Measurements from ENCODE around the gene RABAC1. TPM values are rescaled to one million over a fixed set of nuclear protein-coding genes. Genes with fewer than 3 reads are reported as not detected.

Gene RABAC1
- 132 TPM for total RNA-seq
- long read RNA-seq, transcript RABAC1-201 (5 exons, 821 nt), result major isoform, 164 of 177 reads
- long read RNA-seq, partial matches to known transcripts, result 5 of 177 reads
- long read RNA-seq, other reads (novel, unspliced or antisense), result 5 of 177 reads

DNA sequence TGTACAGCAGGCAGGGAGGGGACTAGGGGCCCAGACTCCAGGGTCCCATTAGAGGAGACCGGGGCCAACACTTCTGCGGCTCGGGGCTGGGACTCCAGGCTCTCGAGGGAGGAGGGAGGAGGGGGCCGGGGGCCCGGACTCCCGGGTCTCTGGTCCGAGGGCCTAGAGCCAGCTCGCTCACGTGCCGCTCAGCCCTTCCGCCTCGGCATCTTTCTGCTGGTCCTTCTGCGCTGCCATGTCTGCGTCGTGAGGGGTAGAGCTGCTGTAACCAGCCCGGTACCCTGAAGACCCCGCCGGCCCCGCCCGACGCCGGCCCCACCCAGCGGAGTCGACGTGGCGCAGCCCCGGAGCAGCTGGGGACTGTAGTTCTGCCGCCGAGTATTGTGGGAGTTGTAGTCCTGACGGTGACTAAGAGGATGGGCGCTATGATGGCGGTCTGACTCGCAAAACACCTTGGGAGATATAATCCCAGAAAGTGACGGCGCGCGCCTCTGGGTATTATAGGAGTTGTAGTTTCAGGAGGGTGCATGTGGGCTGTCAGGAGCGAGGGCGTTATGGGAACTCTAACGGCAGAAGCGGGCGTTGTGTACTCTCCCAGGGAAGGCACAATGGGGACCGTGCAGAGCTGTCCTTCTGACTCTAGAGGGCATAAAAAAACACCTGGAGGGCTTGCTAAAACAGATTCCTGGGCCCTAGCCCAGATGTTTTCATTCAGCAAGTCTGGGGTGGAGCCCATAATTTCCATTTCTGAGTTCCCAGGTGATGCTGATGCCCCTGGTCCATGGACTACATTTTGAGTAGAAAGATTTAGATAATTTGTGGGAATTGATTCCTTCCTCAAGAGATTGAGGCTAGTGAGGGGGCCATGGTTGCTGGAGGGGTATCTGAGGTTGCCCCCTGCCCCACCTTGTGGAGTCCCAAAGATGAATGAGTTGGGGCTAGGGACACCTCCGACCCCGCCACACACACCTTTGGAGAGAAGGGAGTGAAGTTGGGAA, at the start of gene RABAC1:
RABAC1 (minus strand) TSS at position 266 of the 998 bp plus-strand sequence; CDS start at position 237, 29 bp downstream.
- H3K27me3 ChIP-seq (ENCODE audit: low read depth), result no peaks in the 10 kb centered on the region
- ATAC-seq (peak; percentile 93 to 95), DNase-seq (peak; percentile 92)
- peak within 1 kb of the TSS; percentile 91 for H3K27ac ChIP-seq
- peaks cover 20% of the 10 kb centered on the region for H3K4me1 ChIP-seq
- no peaks in the 10 kb centered on the region for H3K9me3 ChIP-seq
- intact Hi-C loops (cut with DNase I), result no loop called here
- TF ChIP-seq CTCF (IDR thresholded peaks at IDR 0.05), result peak; percentile 23
- H3K4me3 ChIP-seq, result peak within 1 kb of the TSS; percentile 78
- H3K36me3 ChIP-seq, result peaks cover 15% of the 10 kb centered on the region

DNA sequence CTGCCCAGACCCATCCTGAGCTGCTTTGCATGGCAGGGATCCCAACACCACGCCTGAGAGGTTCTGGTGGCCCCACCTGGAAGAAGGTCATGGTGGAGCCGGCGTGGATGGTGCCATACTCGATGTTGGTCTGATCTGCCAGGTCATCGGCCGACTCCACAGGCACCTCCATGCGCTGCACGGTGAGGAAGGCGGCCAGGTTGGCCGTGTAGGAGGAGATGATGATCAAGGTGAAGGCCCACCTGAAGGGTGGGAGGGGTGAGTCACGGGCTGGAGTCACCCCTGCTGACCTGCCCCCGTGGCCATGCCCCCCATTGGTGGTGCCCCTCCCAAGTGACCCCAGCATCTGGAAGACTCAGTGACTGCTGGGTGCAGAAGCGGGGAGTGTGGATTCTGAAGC, 47.4 kb upstream of the RABAC1 start:
- no peak overlapping the region for H3K27ac ChIP-seq
- H3K36me3 ChIP-seq, result no peaks in the 10 kb centered on the region
- intact Hi-C loops (cut with DNase I), result no loop called here
- no peaks in the 10 kb centered on the region for H3K9me3 ChIP-seq
- no peaks in the 10 kb centered on the region for H3K4me1 ChIP-seq
- ATAC-seq (no peak), DNase-seq (no peak)
- no peak for TF ChIP-seq CTCF (IDR thresholded peaks at IDR 0.05)
- H3K4me3 ChIP-seq, result no peak overlapping the region
- peaks cover 3% of the 10 kb centered on the region for H3K27me3 ChIP-seq (ENCODE audit: low read depth)

- Histone ChIP-seq H3K36me3 (no peaks in the 10 kb centered on the region), H3K9me3 (no peaks in the 10 kb centered on the region), H3K4me3 (no peak overlapping the region), H3K27me3 (ENCODE audit: low read depth) (peaks cover 13% of the 10 kb centered on the region), H3K4me1 (no peaks in the 10 kb centered on the region), H3K27ac (no peak overlapping the region)
- no peak for TF ChIP-seq CTCF (IDR thresholded peaks at IDR 0.05)
- intact Hi-C loops (cut with DNase I), result no loop called here
- peak in 1 of 2 donors; percentile 26 for ATAC-seq
- no peak for DNase-seq
Observed at GRCh38 chr19:42005504-42005903, 46.4 kb upstream of the RABAC1 start.

DNA sequence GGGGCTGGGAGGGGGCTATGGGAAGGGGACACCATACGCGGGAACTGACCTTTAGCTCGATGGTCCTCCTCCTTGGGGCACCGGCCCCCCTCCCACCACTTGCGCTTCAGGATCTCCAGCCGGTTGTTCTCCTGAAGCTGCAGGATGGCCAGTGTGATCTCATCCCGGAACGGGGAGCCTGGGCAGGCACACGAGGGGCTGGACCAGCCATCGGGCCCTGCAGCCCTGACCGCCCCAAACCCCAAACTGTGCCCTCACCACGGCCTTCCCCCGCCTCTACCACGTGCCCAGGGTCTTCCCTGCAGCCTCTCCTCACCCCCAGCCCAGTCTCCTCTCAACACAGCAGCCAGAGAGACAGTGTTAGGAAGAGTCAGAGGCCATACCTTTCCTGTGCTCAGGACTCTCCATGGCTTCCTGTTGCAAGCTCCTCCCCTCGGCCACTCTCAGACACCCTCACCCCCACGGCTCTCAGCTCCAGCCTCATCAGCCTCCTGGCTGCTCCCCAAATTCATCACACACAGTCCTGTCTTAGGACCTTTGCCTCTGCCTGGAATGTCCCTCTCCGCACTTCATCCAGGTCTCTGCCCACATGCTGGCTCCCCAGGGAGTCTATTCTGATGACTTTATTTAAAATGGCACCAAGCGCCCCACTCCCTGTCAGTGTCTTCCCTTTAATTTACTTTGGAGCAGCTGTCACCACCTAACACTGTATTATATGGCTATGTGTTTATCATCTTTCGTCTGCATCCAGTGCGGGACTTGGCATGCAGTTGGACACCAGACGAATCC, 44.6 kb upstream of the RABAC1 start:
- intact Hi-C loops (cut with DNase I), result no loop called here
- Histone ChIP-seq H3K27me3 (ENCODE audit: low read depth) (peaks cover 25% of the 10 kb centered on the region), H3K9me3 (no peaks in the 10 kb centered on the region), H3K27ac (no peak overlapping the region), H3K4me1 (no peaks in the 10 kb centered on the region), H3K36me3 (no peaks in the 10 kb centered on the region), H3K4me3 (no peak overlapping the region)
- TF ChIP-seq CTCF (IDR thresholded peaks at IDR 0.05), result no peak
- ATAC-seq (no peak), DNase-seq (no peak)

GRCh38 chr19:41999878-42000208, 40.7 kb upstream of the RABAC1 start:
- Histone ChIP-seq H3K36me3 (no peaks in the 10 kb centered on the region), H3K4me3 (no peak overlapping the region), H3K27ac (no peak overlapping the region), H3K27me3 (ENCODE audit: low read depth) (peaks cover 63% of the 10 kb centered on the region), H3K4me1 (peaks cover 4% of the 10 kb centered on the region), H3K9me3 (no peaks in the 10 kb centered on the region)
- ATAC-seq (no peak), DNase-seq (no peak)
- intact Hi-C loops (cut with DNase I), result no loop called here
- TF ChIP-seq CTCF (IDR thresholded peaks at IDR 0.05), result no peak

Data from lower lobe of right lung (tissue), 2 donors.